ENCODE measurements around the gene NDNF.

The NDNF gene

DNA sequence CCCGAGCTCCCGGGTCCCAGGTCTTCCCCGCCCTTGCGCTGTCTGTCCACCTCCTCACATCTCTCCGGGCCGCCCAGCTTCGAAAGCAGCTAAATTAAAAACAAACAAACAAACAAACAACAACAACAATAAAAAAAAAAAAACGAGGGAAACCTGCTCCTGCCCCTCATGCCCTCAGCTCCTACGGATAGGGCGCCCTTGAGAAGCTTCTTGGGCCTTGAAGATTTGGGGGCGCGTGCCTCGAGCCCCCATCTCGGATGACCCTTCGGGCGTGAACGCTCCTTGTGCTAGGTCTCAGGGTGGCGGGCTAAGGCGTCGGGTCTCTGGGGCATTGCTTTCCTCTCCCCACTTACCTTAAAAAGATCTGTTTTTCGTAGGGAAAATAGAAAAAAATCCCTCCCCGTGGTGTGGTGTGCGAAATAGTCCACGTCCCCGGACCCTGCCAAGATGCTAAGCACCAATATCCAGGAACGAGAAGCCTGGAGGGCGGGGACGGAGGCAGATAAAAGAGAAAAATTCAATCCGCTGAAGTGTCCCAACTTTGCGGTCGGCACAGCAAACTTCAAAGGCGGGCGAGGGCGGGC, 603 bp downstream of the NDNF start:
- in situ Hi-C loops (cut with MboI; ENCODE audit: low sequenced_read_pairs), result no loop called here

DNA sequence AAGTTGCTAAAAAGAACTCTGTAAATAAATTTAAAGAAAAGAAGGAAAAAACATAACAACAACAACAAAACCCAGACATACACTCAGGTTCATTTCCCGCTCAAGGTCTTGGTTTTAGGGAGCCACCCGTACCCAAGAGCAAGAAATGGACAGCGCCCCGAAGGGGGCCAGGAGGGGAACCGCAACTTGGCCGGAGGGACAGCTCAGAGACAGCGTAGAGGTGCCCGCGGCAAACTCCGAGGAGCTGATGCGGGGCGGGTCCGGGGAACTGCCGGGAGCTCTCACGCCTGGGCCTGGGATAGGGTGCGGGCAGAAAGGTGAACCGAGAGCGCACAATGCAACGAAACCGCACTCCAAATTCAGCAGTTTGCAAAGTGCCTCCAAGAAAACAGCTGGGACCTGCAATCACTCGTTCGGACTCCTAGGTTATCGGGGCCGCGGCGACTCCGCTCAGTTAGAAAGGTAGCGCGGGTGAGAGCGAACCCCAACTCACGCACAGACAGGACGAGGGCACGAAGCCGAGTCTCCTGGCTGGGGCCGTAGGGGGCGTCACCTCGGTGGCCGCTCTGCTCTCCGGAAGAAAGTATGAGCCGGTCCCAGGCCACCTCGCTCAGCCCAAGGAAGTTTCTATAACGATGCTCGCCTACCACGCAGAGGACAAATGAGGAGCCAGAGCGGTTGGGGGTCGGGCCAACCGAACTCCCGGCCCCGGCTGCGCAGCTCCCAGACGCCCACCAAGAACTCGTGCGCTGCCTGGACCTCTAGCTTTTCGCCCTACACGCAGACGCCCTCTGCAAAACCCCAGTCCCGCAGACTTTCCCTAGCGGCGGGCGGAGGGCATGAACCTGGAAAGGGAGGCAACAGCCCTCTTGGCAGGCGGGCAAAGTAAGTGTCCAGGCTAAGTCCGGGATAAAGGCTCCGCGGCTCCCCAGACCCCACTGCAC, 1.4 kb downstream of the NDNF start:
- in situ Hi-C loops (cut with MboI; ENCODE audit: low sequenced_read_pairs), result no loop called here

DNA sequence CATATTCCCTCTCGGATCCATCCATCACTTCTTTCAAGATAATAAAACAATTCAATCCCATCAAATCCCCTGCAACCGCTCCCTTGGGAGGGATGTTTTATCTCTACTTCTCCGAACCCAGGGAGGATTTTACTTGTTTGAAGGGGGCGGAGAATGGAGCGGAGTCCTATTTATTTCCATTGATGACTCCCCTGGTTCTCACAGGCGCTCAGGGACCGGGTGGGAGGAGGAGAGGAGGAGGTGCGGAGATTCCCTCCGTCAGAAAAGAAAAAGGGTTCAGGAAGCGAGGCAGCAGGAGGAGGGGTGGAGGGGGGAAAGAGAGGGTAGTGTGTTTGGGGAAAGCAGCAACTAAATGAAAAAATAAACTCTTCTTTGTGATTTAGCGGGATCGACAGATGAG, 2.1 kb downstream of the NDNF start:
- in situ Hi-C loops (cut with MboI; ENCODE audit: low sequenced_read_pairs), result no loop called here

DNA sequence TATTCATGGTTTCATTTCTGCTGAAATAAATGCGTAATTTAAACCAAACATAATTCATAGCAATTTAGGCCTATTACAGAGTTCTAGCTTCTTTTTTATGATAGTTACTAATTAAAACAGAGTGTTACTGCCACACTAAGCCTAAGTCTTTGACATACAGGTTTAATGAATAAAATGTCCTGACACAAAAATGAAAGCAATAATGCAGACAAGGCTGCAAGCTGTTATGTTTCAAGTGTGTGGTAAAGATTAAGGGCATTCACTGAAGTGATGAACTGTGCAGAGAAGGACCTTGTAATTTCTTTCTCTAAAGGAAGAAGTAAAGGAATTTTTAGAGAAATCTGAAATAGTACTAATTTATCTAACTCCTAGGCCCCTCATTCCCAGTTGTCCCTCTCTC, 2.9 kb downstream of the NDNF start:
- in situ Hi-C loops (cut with MboI; ENCODE audit: low sequenced_read_pairs), result no loop called here

DNA sequence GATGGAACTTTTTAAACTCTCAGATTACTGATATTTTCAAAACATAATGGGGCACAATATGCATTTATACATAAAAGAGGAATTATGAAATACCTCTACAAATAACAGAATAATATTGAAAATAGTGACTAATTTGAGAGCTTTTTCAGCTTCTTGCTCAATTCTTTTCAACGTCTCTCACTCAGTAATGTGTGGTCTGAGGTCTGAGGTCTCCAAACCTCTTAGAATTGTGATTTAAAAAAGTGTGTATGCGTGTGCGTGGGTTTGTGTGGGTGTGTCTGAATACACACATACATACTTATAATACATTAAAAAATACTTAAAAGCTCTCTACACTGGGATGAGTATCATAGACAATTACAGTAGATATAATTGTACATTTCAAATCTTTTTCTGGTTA, 7.9 kb downstream of the NDNF start:
- in situ Hi-C loops (cut with MboI; ENCODE audit: low sequenced_read_pairs), result no loop called here

DNA sequence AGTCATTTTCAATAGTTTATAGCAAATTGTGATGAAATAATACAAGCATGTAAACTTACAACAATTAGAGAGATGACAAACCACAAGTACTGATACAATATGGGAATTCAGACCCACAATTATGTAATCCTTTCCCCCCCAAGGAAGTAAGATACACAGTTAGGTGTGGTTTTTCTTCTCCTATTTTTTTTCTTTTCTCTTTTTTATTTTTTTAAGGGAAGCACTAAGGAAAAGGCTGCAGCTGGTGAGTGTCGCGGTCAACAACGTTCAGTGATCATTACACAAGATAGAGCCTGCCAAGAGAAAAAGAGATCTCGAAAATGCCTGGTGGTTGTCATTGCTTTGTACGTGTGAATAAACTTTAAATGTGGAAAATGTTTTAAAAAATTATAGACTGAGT, 9.8 kb downstream of the NDNF start:
- in situ Hi-C loops (cut with MboI; ENCODE audit: low sequenced_read_pairs), result no loop called here

DNA sequence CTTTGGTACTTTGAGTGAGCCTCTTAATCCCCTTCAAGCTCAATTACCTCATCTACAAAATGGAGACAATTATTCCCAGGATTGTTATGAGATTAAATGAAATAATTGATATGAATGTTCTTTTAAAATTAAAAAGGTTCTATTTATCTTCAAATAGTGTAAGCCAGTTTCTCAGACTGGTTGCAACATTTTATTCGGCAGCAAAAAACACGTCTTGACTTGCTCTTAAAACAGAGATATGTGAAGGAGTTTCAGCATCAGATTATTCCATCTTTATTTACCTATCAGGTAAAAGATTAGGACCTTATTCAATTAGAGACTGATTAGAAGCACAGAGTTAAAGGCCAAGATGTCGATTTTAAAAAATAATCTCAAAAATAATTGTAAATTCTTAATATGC, 10.5 kb downstream of the NDNF start:
- in situ Hi-C loops (cut with MboI; ENCODE audit: low sequenced_read_pairs), result no loop called here

DNA sequence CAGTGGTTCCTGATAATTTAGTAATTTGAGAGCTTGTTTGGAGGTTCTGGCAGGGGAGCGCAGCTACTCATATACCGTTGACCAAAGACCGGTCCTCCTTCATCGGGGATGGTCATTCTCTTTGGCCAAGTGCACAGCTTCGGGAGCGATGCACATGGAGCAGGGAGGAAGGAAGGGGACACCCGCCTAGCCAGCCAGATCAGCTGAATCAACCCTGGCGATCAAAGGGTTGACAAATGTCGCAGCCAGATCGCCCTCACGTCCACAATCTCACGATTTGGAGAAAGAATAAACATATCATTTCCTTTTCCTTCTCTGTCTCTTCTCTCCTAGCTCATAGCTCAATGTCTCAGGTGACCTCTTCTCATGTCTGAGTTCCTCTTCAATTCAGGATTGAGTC, 11.1 kb downstream of the NDNF start:
- in situ Hi-C loops (cut with MboI; ENCODE audit: low sequenced_read_pairs), result no loop called here

DNA sequence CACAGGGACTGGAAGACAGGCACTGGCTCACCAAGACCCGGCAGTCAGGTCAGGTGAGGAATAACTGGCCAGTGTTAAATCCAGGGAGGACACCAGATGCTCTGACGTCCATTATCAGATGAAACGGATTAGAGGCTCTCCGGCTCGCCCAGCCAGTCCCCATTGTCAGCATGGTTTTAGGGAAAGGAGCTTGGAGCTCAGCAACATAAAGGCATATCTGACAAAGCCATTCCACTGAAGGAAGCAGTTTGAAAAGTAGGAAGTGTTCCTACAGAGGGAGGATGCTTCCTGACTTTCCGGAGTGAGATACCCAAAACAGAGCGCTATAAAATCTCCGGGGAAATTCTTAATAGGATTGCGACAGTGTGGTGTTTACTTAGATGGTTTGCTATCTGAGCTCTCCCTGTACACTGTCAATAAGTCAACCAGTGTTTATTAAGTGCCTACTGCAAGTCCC, 14.8 kb downstream of the NDNF start:
- in situ Hi-C loops (cut with MboI; ENCODE audit: low sequenced_read_pairs), result no loop called here

DNA sequence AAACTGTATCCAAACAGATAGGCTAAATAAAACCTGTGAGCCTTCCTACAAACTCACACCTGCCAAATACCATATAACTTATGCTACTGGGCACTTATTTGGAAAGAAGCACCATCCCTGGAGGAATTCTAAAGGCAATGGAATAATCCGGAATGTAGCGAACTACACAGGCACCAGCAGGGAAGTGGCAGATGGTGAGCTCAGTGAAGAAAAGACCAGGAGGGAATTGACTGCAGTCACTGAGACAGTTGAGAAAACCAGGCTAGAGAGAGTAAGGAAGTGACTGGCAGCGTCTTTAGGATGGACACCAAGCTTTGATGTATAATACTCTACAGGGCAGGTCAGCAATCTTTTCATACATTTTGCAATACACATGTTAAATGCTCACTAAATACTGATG, 16.3 kb downstream of the NDNF start:
- in situ Hi-C loops (cut with MboI; ENCODE audit: low sequenced_read_pairs), result no loop called here

DNA sequence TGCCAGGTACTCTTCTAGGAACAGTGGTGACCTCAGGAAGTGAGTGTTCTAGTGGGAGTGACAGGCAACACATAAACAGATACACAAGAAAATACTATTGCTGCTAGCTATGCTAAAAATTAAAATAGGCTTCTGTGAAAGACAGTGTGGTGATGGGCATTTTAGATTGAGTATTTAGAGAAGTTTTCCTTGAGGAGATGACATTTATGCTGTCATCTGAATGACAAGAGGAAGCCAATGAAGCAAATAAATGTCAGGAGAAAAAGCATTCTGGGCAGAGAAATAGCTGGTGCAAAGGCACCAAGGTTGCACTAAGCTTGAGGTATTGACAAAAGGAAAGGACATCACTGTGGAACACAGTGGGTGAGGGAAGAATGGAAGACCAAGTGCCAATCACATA, 18.0 kb downstream of the NDNF start:
- in situ Hi-C loops (cut with MboI; ENCODE audit: low sequenced_read_pairs), result no loop called here

DNA sequence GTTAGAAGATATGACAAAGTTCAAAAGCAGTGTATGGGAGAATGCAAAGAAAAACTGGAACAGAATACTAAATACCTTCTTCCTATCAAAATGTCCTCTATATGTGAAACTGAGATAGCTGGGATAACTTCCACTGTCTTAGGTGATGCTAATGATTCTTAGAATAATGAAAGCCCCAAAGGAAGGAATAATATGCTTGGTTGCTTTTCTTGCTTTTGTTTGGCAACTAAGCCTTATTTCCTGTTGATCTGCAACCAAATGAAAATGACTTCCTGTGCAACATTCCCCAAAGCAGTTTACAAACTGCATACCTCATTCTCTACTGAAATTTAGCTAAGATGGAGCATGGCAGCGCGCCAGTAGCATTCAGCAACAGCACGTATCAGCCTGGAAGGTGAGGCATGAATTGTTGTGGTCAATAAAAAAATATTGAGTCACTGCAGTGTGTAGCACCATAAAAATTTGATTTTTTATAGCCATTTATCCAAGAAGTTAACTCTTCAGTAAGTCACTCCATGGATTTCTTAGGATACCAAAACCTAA, 18.7 kb downstream of the NDNF start:
- in situ Hi-C loops (cut with MboI; ENCODE audit: low sequenced_read_pairs), result no loop called here

DNA sequence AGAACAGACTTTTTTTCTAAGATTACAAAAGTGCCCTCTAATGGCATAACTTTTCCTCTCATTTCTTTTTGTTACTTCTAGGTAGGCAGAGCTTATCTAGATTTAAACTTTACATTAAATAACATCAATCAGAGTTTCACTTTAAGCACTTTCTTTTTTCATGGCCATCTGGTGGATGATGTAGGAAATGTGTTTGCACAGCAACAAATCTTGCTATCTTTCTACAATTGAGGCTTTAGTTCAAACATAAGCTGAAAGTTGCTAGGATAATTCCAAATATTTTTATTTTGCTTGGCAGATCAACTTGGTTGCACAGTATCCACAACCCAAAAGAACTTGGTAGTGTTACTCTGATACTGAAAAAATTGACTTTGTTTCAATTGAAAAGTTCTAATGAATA, 22.0 kb downstream of the NDNF start:
- in situ Hi-C loops (cut with MboI; ENCODE audit: low sequenced_read_pairs), result no loop called here

DNA sequence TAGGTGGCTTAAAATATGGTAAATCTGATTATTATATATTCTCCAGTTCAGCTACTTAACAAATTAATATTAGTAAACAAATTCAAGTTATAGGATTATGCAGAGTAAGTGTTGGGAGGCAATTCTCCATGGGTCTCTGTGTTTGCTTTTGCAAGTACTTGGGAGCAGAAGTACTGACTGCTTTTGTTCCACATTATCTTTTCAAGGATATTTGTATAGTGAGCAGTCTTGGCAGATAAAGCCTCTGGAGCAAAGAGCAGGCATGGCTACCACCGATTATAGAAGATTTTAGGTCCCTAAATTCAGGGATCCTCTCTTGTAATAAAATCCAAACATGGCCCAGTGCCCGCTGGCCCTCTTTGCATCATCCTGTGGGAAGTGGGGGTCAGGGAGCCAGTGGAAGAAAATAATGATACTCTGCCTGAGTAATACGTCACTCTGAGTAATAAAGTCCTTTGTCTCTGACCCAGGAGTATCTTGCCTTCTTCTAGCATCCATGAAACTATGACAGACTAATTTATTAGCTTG, 23.2 kb downstream of the NDNF start:
- in situ Hi-C loops (cut with MboI; ENCODE audit: low sequenced_read_pairs), result no loop called here

DNA sequence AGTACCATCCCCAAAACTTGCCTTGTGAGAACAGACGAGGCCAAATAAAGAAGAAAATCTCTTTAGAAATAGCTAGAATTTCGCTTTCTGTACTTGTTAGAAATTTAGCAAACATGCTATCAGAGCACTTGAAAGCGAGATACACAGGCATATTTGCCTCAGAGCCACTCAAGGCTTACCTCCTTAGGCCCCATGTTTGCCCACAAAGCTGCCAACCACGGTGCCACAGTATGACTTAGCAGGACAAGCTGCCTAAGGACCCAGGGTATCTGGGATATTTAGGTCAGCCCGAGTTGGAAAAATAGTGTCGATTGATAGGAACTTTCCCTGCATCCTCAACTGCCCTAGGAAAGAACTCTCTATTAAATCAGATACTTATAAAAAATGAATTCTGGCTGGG, 24.2 kb downstream of the NDNF start:
- in situ Hi-C loops (cut with MboI; ENCODE audit: low sequenced_read_pairs), result no loop called here

DNA sequence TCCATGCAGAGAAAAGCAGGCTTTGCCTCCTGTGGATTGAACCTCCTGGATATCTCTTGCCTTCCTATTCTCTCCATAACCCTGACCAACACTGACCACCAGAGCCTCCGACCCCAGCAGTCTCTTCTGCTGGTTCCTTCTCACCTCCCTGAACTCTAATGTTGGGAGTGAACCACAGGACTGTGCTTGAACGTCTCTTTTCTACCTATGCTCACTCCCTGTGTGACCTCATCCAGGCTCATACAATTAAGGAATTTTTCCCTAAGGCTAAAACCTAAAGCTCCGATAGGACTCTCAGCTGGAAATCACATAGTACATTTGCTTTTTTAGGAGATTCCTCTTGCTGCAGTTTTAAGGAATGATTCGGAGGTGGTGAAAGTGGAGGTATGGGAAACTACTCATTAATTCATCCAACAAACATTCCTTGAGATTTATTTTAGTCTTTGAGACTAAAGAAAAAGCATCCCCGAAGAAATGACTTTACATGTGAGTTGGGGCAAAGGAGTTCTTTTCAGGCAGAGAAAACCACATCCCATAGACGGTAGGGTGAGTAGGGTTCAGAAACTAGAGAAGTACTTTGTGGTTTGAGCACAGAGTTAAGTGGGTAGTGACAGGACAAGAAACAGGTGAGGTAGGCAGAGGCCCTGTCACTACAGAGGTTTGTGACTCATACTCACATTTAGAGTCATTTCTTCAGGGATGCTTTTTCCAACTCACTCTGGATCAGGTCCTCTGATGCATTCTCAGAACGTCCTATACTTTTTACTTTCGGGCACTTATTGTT, 30.8 kb downstream of the NDNF start:
- in situ Hi-C loops (cut with MboI; ENCODE audit: low sequenced_read_pairs), result no loop called here

DNA sequence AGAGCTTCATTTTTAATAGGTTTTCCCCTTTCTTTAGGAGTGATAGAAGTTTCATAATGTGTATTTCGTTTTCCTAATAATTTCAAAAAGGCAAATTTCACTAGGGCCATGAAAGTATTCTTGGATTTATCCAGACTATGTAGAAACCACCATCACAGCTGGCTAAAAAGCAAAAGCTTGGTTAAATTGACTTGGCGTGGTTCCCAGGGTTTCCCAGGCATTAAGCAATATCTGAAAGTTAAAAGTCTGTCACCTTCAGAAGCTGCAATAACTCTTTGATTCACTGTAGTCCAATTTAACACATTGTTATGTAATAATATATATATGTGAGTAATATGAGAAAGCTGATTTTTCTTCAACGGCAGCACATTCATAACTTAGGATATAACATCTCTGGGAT, 38.3 kb downstream of the NDNF start:
- in situ Hi-C loops (cut with MboI; ENCODE audit: low sequenced_read_pairs), result no loop called here

DNA sequence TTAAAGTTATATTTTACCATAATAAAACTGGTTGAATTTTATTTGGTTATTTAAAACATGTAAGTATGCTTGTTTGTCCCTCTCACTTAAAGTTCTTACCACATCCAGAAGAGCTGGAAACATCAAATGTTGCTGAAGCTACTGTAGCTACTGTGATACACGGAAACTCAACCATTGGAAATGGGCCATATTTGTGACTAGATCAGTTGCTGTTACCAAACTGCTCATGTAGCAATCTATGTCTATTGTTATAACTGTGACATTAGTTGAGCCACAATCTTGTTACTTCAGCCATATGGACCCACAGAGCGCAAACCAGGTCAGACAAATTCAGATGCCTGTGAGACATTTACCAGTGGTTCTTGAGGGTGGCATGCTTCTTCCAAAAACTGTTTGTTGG, 41.6 kb downstream of the NDNF start:
- in situ Hi-C loops (cut with MboI; ENCODE audit: low sequenced_read_pairs), result no loop called here

DNA sequence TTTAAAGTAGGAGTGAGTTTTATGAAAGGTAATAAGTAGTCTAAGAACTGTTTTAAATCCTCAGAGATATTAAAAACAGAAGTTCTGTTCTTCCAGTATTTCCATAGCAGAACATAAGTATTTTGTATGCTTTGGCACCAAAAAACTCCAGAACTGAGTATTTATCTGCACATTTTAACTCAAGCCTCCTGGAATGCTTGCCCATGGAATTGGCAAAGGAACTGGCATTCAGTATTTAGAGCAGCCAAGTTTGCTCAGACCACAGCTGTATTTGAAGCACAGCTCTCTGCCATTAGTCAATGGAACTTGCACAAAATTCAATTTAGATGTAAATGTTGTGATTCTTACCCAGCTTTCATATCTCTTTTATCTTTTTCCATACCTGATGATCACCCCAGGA, 42.2 kb downstream of the NDNF start:
- in situ Hi-C loops (cut with MboI; ENCODE audit: low sequenced_read_pairs), result no loop called here

DNA sequence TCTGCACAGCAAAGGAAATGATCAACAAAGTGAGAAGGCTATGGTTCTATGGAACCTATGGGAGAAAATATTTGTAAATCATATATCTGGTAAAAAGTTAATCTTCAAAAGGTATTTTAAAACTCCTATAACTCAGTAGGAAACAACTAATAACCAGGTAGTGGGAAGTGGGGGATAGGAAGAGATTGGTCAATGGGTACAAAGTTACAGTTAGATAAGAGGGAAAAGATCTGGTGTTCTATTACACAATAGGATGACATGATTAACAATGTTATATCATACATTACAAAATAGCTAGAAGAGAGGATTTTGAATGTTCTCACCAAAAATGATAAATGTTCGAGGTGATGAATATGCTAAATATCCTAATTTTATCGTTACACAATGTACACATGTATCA, 46.3 kb downstream of the NDNF start:
- in situ Hi-C loops (cut with MboI; ENCODE audit: low sequenced_read_pairs), result no loop called here

DNA sequence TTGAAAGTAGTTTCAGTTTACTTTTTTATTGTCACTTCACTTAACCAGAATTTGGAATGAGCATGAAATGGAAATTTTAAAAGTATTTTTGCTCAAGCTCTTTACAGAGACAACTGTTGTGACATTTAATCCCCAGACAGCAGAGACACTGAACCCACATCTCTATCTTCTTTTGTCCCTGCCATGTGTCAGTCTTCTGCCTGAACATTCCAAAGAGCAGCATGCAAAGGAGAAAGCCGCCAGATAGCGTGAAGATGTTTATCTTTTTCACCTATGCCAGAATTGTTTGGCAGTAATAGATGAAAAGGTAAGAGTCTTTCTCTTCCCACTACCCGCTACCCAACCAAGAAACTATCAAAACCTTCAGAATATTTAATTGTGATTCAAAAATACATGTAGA, 46.8 kb downstream of the NDNF start:
- in situ Hi-C loops (cut with MboI; ENCODE audit: low sequenced_read_pairs), result no loop called here
